RWPE2 (cell line): ENCODE measurements around the gene DNAJA1.

Source experiments
- ATAC-seq: fragments of 200-7000 bp; cut with Tn5 transposase; 3 replicates; pipeline ENCODE4 v1.9.1; 2021; ENCODE audit warnings: low read depth
- DNase-seq: peaks from one replicate; pipeline ENCODE4 v3.0.0-alpha.2; 2020; ENCODE audit warnings: low spot score
- H3K27ac ChIP-seq: fragments of 450-650 bp; 2 replicates; pipeline ENCODE4 v1.5.1; 2017; ENCODE audit warnings: mild to moderate bottlenecking; ENCODE audit not compliant: poor library complexity, severe bottlenecking
- H3K27me3 ChIP-seq: fragments of 250-450 bp; sonication (Bioruptor Pico); 2 replicates; pipeline ENCODE4 v1.5.1; 2021; ENCODE audit warnings: mild to moderate bottlenecking, moderate library complexity; ENCODE audit not compliant: insufficient read depth, poor library complexity, severe bottlenecking
- H3K36me3 ChIP-seq: fragments of 250-450 bp; sonication (Bioruptor Pico); 2 replicates; pipeline ENCODE4 v1.5.1; 2020; ENCODE audit warnings: low read depth, mild to moderate bottlenecking, moderate library complexity
- H3K4me1 ChIP-seq: fragments of 250-450 bp; sonication (Bioruptor Pico); 2 replicates; pipeline ENCODE4 v1.5.1; 2021; ENCODE audit warnings: mild to moderate bottlenecking, moderate library complexity; ENCODE audit not compliant: insufficient read depth, poor library complexity, severe bottlenecking
- H3K4me3 ChIP-seq: fragments of 250-450 bp; sonication (Bioruptor Pico); 2 replicates; pipeline ENCODE4 v1.5.1; 2021; ENCODE audit warnings: mild to moderate bottlenecking, moderate library complexity; ENCODE audit not compliant: severe bottlenecking
- H3K9me3 ChIP-seq: fragments of 250-450 bp; sonication (Bioruptor Pico); 2 replicates; pipeline ENCODE4 v1.5.1; 2021; ENCODE audit warnings: mild to moderate bottlenecking, moderate library complexity; ENCODE audit not compliant: severe bottlenecking
- TF ChIP-seq, protein P1 (sequence below): fragments of 450-650 bp; IDR thresholded peaks from one replicate; pipeline ENCODE4 v1.5.1; 2017; ENCODE audit warnings: mild to moderate bottlenecking, moderate library complexity; ENCODE audit not compliant: poor library complexity, severe bottlenecking

DNAJA1 gene

GRCh38 chr9:33044162-33044673 is 19.1 kb downstream of the DNAJA1 start:
- Histone ChIP-seq H3K9me3 (no peaks in the 10 kb centered on the region), H3K27ac (peak overlapping the region; percentile 56), H3K4me3 (peak overlapping the region; percentile 44), H3K36me3 (peaks cover 37% of the 10 kb centered on the region), H3K27me3 (no peaks in the 10 kb centered on the region), H3K4me1 (no peaks in the 10 kb centered on the region)
- ATAC-seq (peak; percentile 84), DNase-seq (peak; percentile 76)
- TF ChIP-seq, protein P1, sequence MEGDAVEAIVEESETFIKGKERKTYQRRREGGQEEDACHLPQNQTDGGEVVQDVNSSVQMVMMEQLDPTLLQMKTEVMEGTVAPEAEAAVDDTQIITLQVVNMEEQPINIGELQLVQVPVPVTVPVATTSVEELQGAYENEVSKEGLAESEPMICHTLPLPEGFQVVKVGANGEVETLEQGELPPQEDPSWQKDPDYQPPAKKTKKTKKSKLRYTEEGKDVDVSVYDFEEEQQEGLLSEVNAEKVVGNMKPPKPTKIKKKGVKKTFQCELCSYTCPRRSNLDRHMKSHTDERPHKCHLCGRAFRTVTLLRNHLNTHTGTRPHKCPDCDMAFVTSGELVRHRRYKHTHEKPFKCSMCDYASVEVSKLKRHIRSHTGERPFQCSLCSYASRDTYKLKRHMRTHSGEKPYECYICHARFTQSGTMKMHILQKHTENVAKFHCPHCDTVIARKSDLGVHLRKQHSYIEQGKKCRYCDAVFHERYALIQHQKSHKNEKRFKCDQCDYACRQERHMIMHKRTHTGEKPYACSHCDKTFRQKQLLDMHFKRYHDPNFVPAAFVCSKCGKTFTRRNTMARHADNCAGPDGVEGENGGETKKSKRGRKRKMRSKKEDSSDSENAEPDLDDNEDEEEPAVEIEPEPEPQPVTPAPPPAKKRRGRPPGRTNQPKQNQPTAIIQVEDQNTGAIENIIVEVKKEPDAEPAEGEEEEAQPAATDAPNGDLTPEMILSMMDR: no peak

GRCh38 chr9:33044677-33045282 is 19.7 kb downstream of the DNAJA1 start:
- ATAC-seq (peak; percentile 32), DNase-seq (no peak)
- peaks cover 39% of the 10 kb centered on the region for H3K36me3 ChIP-seq
- peak overlapping the region; percentile 56 for H3K27ac ChIP-seq
- H3K4me3 ChIP-seq: peak overlapping the region; percentile 44
- no peaks in the 10 kb centered on the region for H3K4me1 ChIP-seq
- H3K9me3 ChIP-seq: no peaks in the 10 kb centered on the region
- TF ChIP-seq, protein P1: peak; percentile 45
- no peaks in the 10 kb centered on the region for H3K27me3 ChIP-seq

- Histone ChIP-seq H3K9me3 (no peaks in the 10 kb centered on the region), H3K27me3 (no peaks in the 10 kb centered on the region), H3K4me3 (no peak overlapping the region), H3K4me1 (no peaks in the 10 kb centered on the region), H3K36me3 (peaks cover 42% of the 10 kb centered on the region), H3K27ac (no peak overlapping the region)
- DNase-seq: no peak
- TF ChIP-seq, protein P1: no peak
- no peak for ATAC-seq
Measured at GRCh38 chr9:33046061-33046460, 21.0 kb downstream of the DNAJA1 start.

DNA sequence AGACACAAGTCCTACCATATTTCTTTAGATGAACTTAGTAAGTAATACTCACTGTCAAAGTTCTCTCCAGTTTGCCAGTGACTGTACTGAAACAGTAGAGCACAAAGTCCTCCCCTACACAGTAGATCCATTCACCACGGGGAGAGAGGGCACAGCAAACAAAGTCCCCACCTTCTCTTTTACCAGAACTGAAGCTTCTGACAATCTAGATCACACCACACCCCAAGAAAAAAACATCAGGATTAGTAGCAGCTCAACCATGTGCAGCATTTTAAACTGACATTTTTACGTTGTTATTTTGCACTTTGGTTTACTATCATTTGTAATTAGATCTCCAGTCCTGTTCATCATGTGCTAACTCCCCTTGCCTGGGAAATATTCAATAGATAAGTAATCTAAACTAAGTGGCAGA is 23.0 kb downstream of the DNAJA1 start:
- H3K27ac ChIP-seq: no peak overlapping the region
- no peak overlapping the region for H3K4me3 ChIP-seq
- no peaks in the 10 kb centered on the region for H3K4me1 ChIP-seq
- no peaks in the 10 kb centered on the region for H3K27me3 ChIP-seq
- ATAC-seq: no peak
- no peaks in the 10 kb centered on the region for H3K9me3 ChIP-seq
- TF ChIP-seq, protein P1: no peak
- peaks cover 62% of the 10 kb centered on the region for H3K36me3 ChIP-seq
- no peak for DNase-seq

- peaks cover 78% of the 10 kb centered on the region for H3K36me3 ChIP-seq
- H3K4me3 ChIP-seq: no peak overlapping the region
- no peaks in the 10 kb centered on the region for H3K27me3 ChIP-seq
- H3K9me3 ChIP-seq: no peaks in the 10 kb centered on the region
- no peak overlapping the region for H3K27ac ChIP-seq
- no peak for DNase-seq
- TF ChIP-seq, protein P1: no peak
- no peaks in the 10 kb centered on the region for H3K4me1 ChIP-seq
- no peak for ATAC-seq
Measured at GRCh38 chr9:33049680-33050361, 24.7 kb downstream of the DNAJA1 start.
